H9 (cell line): ENCODE results near the gene TAF3. TPM values are rescaled to one million over a fixed set of nuclear protein-coding genes. Genes with fewer than 3 reads are reported as not detected.

Experiments
- DNase-seq: peaks from one replicate; pipeline ENCODE4 v3.0.0-alpha.2; 2017
- H2AFZ ChIP-seq: one replicate; pipeline ENCODE4 v1.6.1; 2013; ENCODE audit warnings: mild to moderate bottlenecking, low read length, control low read depth, moderate library complexity
- H2AK5ac ChIP-seq: 2 replicates; pipeline ENCODE4 v1.6.1; 2013; ENCODE audit warnings: low read length, control low read depth, mixed read lengths; ENCODE audit not compliant: insufficient read length
- H2BK120ac ChIP-seq: one replicate; pipeline ENCODE4 v1.6.1; 2013; ENCODE audit warnings: low read depth, mild to moderate bottlenecking, low read length, control low read depth, inconsistent platforms; ENCODE audit not compliant: poor library complexity, severe bottlenecking
- H2BK12ac ChIP-seq: 2 replicates; pipeline ENCODE4 v1.6.1; 2013; ENCODE audit warnings: low read length, control low read depth, mixed read lengths, low read depth; ENCODE audit not compliant: insufficient read length
- H2BK15ac ChIP-seq: 2 replicates; pipeline ENCODE4 v1.6.1; 2013; ENCODE audit warnings: low read depth, low read length, control low read depth
- H2BK20ac ChIP-seq: one replicate; pipeline ENCODE4 v1.6.1; 2013; ENCODE audit warnings: low read depth, mild to moderate bottlenecking, low read length, control low read depth, inconsistent platforms; ENCODE audit not compliant: poor library complexity, severe bottlenecking
- H2BK5ac ChIP-seq: 2 replicates; pipeline ENCODE4 v1.6.1; 2013; ENCODE audit warnings: low read length, control low read depth, mixed read lengths; ENCODE audit not compliant: insufficient read length
- H3K14ac ChIP-seq: 2 replicates; pipeline ENCODE4 v1.6.1; 2013; ENCODE audit warnings: low read length, control low read depth; ENCODE audit not compliant: insufficient read depth
- H3K18ac ChIP-seq: 2 replicates; pipeline ENCODE4 v1.6.1; 2013; ENCODE audit warnings: low read depth, mild to moderate bottlenecking, mixed read lengths, low read length, control low read depth; ENCODE audit not compliant: insufficient read length
- H3K23ac ChIP-seq: 2 replicates; pipeline ENCODE4 v1.6.1; 2013; ENCODE audit warnings: low read length, control low read depth, mixed read lengths, low read depth; ENCODE audit not compliant: insufficient read length
- H3K23me2 ChIP-seq: 2 replicates; pipeline ENCODE4 v1.6.1; 2013; ENCODE audit warnings: low read depth, mild to moderate bottlenecking, mixed read lengths, low read length, control low read depth; ENCODE audit not compliant: insufficient read length, poor library complexity, severe bottlenecking
- H3K27ac ChIP-seq: 2 replicates; pipeline ENCODE4 v1.5.1; 2013; ENCODE audit warnings: low read length, control low read depth, mixed read lengths, low read depth; ENCODE audit not compliant: insufficient read length
- H3K27me3 ChIP-seq: 2 replicates; pipeline ENCODE4 v1.6.1; 2013; ENCODE audit warnings: low read length, control low read depth, inconsistent platforms; ENCODE audit not compliant: insufficient read depth
- H3K4ac ChIP-seq: 2 replicates; pipeline ENCODE4 v1.6.1; 2013; ENCODE audit warnings: low read depth, mild to moderate bottlenecking, control low read depth, inconsistent platforms, low read length, moderate library complexity
- H3K4me1 ChIP-seq: 2 replicates; pipeline ENCODE4 v1.6.1; 2013; ENCODE audit warnings: low read length, control low read depth, inconsistent platforms; ENCODE audit not compliant: insufficient read depth
- H3K4me2 ChIP-seq: 2 replicates; pipeline ENCODE4 v1.6.1; 2013; ENCODE audit warnings: low read length, control low read depth, mixed read lengths; ENCODE audit not compliant: insufficient read length, insufficient read depth
- H3K56ac ChIP-seq: 2 replicates; pipeline ENCODE4 v1.6.1; 2013; ENCODE audit warnings: low read depth, mild to moderate bottlenecking, mixed read lengths, low read length, control low read depth; ENCODE audit not compliant: insufficient read length
- H3K79me1 ChIP-seq: 2 replicates; pipeline ENCODE4 v1.6.1; 2013; ENCODE audit warnings: low read depth, mild to moderate bottlenecking, moderate library complexity, low read length, control low read depth, inconsistent platforms; ENCODE audit not compliant: insufficient read depth, poor library complexity, severe bottlenecking
- H3K79me2 ChIP-seq: 2 replicates; pipeline ENCODE4 v1.6.1; 2013; ENCODE audit warnings: low read length, control low read depth, inconsistent platforms; ENCODE audit not compliant: insufficient read depth
- H3K9ac ChIP-seq: 2 replicates; pipeline ENCODE4 v1.6.1; 2013; ENCODE audit warnings: low read length, control low read depth, mixed read lengths; ENCODE audit not compliant: insufficient read length; ENCODE audit errors: extremely low read depth
- H3K9me3 ChIP-seq: one replicate; pipeline ENCODE4 v1.6.1; 2013; ENCODE audit warnings: low read depth, low read length, inconsistent platforms; ENCODE audit not compliant: control insufficient read depth
- H3T11ph ChIP-seq: one replicate; pipeline ENCODE4 v1.6.1; 2013; ENCODE audit warnings: mild to moderate bottlenecking, low read length, control low read depth, inconsistent platforms
- H4K20me1 ChIP-seq: one replicate; pipeline ENCODE4 v1.6.1; 2013; ENCODE audit not compliant: control insufficient read depth, insufficient read length, insufficient read depth
- H4K5ac ChIP-seq: 2 replicates; pipeline ENCODE4 v1.6.1; 2013; ENCODE audit warnings: low read depth, mild to moderate bottlenecking, mixed read lengths, low read length, control low read depth; ENCODE audit not compliant: insufficient read length
- H4K8ac ChIP-seq: replicated peaks from 2 replicates; pipeline ENCODE4 v1.6.1; 2013; ENCODE audit warnings: low read length, control low read depth, mixed read lengths, low read depth; ENCODE audit not compliant: insufficient read length
- H4K91ac ChIP-seq: 2 replicates; pipeline ENCODE4 v1.6.1; 2013; ENCODE audit warnings: low read depth, mild to moderate bottlenecking, moderate library complexity, mixed read lengths, low read length, control low read depth; ENCODE audit not compliant: insufficient read length
- H3K27ac Mint-ChIP-seq, 3 experiments: 2 replicates in 2 of 3; 3 replicates in 1 of 3; pipeline ENCODE4 v1.8.0; 2020 to 2021; ENCODE audit warnings: mixed read lengths in 3 of 3, mild to moderate bottlenecking in 1 of 3, moderate library complexity in 1 of 3
- H3K27me3 Mint-ChIP-seq: 2 replicates; pipeline ENCODE4 v1.8.0; 2021; ENCODE audit warnings: low read depth, mild to moderate bottlenecking, moderate library complexity, mixed read lengths
- H3K36me3 Mint-ChIP-seq, 3 experiments: 2 replicates in 2 of 3; 3 replicates in 1 of 3; pipeline ENCODE4 v1.8.0; 2020 to 2021; ENCODE audit warnings: low read depth in 3 of 3, mixed read lengths in 3 of 3; ENCODE audit not compliant: insufficient read depth in 1 of 3
- H3K4me1 Mint-ChIP-seq, 2 experiments: 2 replicates each; pipeline ENCODE4 v1.8.0; 2020; ENCODE audit warnings: mixed read lengths in 2 of 2
- H3K4me3 Mint-ChIP-seq, 2 experiments: 2 replicates in 1 of 2; 3 replicates in 1 of 2; pipeline ENCODE4 v1.8.0; 2020 to 2021; ENCODE audit warnings: mild to moderate bottlenecking in 2 of 2, mixed read lengths in 2 of 2, moderate library complexity in 1 of 2
- H3K9me3 Mint-ChIP-seq, 2 experiments: 2 replicates in 1 of 2; 3 replicates in 1 of 2; pipeline ENCODE4 v1.8.0; 2020; ENCODE audit warnings: mild to moderate bottlenecking in 2 of 2, mixed read lengths in 2 of 2, moderate library complexity in 1 of 2
- CTCF ChIP-seq: fragments of 200-600 bp; sonication (generic); conservative IDR thresholded peaks from 3 replicates; pipeline ENCODE4 v1.8.0; 2021; ENCODE audit warnings: antibody characterized with exemption, mild to moderate bottlenecking
- WGBS: extraction: QIAGEN DNeasy Blood & Tissue Kit; methylation state at CpG from one replicate; pipeline ENCODE4 v1.1.7; 2013; ENCODE audit warnings: missing lambda C conversion rate, low lambda C conversion rate, mixed read lengths; ENCODE audit not compliant: insufficient read length; ENCODE audit errors: extremely low coverage; 5-methylcytosine and 5-hydroxymethylcytosine counted together
- total RNA-seq: library from RNA; stranded (reverse); gene quantifications from 2 replicates; pipeline ENCODE4 v1.2.1, GENCODE V29; 2021

The TAF3 gene
- total RNA-seq, 1 experiment from 2014 or later = 10.2 TPM

GRCh38 chr10:8014649-8015048 is 196.3 kb downstream of the TAF3 start:
- no peaks in the 10 kb centered on the region for H3K9me3 ChIP-seq
- no peak overlapping the region for H2BK15ac ChIP-seq
- no peak overlapping the region for H3K27ac Mint-ChIP-seq
- no peak overlapping the region for H3K23ac ChIP-seq
- no peak overlapping the region for H4K5ac ChIP-seq
- H3K36me3 Mint-ChIP-seq = peaks cover 0 to 12% (median 7%) of the 10 kb centered on the region in 3 experiments; a peak in 4 of 7 replicates
- H2BK20ac ChIP-seq = no peak overlapping the region
- no peak overlapping the region for H2AK5ac ChIP-seq
- no peak overlapping the region for H3T11ph ChIP-seq
- no peak overlapping the region for H3K4me3 Mint-ChIP-seq
- peaks cover 1% of the 10 kb centered on the region for H3K27me3 Mint-ChIP-seq
- H4K8ac ChIP-seq = no peak overlapping the region
- H3K79me2 ChIP-seq = no peaks in the 10 kb centered on the region
- no peak overlapping the region for H2AFZ ChIP-seq
- H3K23me2 ChIP-seq = no peaks in the 10 kb centered on the region
- H3K18ac ChIP-seq = no peak overlapping the region
- no peak overlapping the region for H2BK120ac ChIP-seq
- WGBS = no CpG with 5 or more reads among the region's 16 CpGs
- no peaks in the 10 kb centered on the region for H4K20me1 ChIP-seq
- no peak overlapping the region for H3K4me2 ChIP-seq
- H3K4me1 ChIP-seq = peaks cover 4% of the 10 kb centered on the region; the same call in 1 of the 2 replicates
- H3K79me1 ChIP-seq = no peaks in the 10 kb centered on the region
- no peak overlapping the region for H3K9ac ChIP-seq
- no peak overlapping the region for H2BK12ac ChIP-seq
- no peak overlapping the region for H3K14ac ChIP-seq
- no peak overlapping the region for H3K4ac ChIP-seq
- no peak overlapping the region for H4K91ac ChIP-seq
- H3K4me1 Mint-ChIP-seq = peaks cover 11 to 13% of the 10 kb centered on the region in 2 experiments
- no peak for TF ChIP-seq CTCF
- no peak for DNase-seq
- H3K27me3 ChIP-seq = no peaks in the 10 kb centered on the region
- H3K9me3 Mint-ChIP-seq = no peaks in the 10 kb centered on the region
- no peak overlapping the region for H3K56ac ChIP-seq
- H3K27ac ChIP-seq = no peak overlapping the region
- no peak overlapping the region for H2BK5ac ChIP-seq
